ENCODE data around the gene KRTAP10-11.
"Not testable (repeated sequence)": the region's sequence is repeated elsewhere in the genome, so short reads cannot be mapped to it uniquely, and the experiment has no call there.

KRTAP10-11 gene

DNA sequence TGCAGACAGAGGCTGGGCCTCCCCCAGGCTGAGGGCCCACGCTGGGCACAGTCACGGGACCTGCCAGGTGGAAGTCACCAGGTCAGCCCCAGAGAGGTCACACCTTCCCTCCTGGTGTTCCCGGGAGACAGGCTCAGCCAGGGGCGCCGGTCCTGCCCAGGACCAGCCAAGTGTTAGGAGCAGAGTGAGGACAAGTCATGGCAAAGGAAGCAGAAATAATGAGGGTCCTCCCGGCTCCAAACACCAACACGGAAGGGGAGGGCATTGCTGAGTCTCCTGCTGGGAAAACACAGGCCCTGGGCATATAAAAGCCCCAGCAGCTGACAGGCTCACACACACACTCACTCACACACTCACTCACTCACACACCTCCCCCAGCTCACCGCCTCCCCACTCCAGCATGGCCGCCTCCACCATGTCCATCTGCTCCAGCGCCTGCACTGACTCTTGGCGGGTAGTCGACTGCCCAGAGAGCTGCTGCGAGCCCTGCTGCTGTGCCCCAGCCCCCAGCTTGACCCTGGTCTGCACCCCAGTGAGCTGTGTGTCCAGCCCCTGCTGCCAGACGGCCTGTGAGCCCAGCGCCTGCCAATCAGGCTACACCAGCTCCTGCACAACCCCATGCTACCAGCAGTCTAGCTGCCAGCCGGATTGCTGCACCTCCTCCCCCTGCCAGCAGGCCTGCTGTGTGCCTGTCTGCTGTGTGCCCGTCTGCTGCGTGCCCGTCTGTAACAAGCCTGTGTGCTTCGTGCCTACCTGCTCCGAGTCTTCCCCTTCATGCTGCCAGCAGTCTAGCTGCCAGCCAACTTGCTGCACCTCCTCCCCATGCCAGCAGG, 9.0 kb upstream of the KRTAP10-11 start, which contains the start of gene KRTAP10-10:
KRTAP10-10 (plus strand) TSS at position 339 of the 833 bp plus-strand sequence; CDS start at position 401, 62 bp downstream.
- Histone ChIP-seq H3K9me3 (ENCODE audit: control insufficient read depth, insufficient read depth, low read length) (peaks cover 2% of the 10 kb centered on the region; the same call in 1 of the 2 replicates), H3K9me2 (replicated peaks; ENCODE audit: control insufficient read depth, low read length) (no peaks in the 10 kb centered on the region), H3K4me3 (ENCODE audit: low read length) (no peak within 1 kb of the TSS), H4K20me1 (ENCODE audit: control insufficient read depth, insufficient read depth, low read depth, low read length) (no peaks in the 10 kb centered on the region), H3K79me2 (ENCODE audit: control insufficient read depth, low read length) (no peaks in the 10 kb centered on the region), H3K4me1 (ENCODE audit: control insufficient read depth, low read length) (no peaks in the 10 kb centered on the region), H3K36me3 (ENCODE audit: control insufficient read depth, low read length) (no peaks in the 10 kb centered on the region), H3K27ac (ENCODE audit: low read depth, low read length) (no peak within 1 kb of the TSS), H3K27me3 (ENCODE audit: control insufficient read depth, low read length) (no peaks in the 10 kb centered on the region), H3F3A (ENCODE audit: control insufficient read depth, insufficient read depth) (no peaks in the 10 kb centered on the region), H3K4me2 (ENCODE audit: low read length) (no peak within 1 kb of the TSS)
- TF ChIP-seq, protein P1, sequence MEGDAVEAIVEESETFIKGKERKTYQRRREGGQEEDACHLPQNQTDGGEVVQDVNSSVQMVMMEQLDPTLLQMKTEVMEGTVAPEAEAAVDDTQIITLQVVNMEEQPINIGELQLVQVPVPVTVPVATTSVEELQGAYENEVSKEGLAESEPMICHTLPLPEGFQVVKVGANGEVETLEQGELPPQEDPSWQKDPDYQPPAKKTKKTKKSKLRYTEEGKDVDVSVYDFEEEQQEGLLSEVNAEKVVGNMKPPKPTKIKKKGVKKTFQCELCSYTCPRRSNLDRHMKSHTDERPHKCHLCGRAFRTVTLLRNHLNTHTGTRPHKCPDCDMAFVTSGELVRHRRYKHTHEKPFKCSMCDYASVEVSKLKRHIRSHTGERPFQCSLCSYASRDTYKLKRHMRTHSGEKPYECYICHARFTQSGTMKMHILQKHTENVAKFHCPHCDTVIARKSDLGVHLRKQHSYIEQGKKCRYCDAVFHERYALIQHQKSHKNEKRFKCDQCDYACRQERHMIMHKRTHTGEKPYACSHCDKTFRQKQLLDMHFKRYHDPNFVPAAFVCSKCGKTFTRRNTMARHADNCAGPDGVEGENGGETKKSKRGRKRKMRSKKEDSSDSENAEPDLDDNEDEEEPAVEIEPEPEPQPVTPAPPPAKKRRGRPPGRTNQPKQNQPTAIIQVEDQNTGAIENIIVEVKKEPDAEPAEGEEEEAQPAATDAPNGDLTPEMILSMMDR (IDR thresholded peaks at IDR 0.05; ENCODE audit: low read depth, low read length, poor library complexity, severe bottlenecking) = no peak
- no peak for TF ChIP-seq EZH2phosphoT487 (IDR thresholded peaks at IDR 0.05; ENCODE audit: borderline replicate concordance, low read length)

DNA sequence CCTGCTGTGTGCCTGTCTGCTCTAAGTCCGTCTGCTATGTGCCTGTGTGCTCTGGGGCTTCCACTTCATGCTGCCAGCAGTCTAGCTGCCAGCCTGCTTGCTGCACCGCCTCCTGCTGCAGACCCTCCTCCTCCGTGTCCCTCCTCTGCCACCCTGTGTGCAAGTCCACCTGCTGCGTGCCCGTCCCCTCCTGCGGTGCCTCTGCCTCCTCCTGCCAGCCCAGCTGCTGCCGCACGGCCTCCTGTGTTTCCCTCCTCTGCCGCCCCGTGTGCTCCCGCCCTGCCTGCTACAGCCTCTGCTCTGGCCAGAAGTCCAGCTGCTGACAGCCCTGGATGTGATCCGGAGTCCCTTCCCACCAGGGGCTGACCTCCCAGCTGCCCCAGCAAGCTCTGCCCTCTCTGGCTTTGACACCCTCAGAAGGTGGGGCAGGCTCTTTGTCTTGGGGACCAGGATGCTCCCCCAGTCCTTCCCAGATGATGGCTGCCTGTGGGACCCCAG, 8.3 kb upstream of the KRTAP10-11 start:
- H3K4me2 ChIP-seq (ENCODE audit: low read length) = not testable (repeated sequence)

DNA sequence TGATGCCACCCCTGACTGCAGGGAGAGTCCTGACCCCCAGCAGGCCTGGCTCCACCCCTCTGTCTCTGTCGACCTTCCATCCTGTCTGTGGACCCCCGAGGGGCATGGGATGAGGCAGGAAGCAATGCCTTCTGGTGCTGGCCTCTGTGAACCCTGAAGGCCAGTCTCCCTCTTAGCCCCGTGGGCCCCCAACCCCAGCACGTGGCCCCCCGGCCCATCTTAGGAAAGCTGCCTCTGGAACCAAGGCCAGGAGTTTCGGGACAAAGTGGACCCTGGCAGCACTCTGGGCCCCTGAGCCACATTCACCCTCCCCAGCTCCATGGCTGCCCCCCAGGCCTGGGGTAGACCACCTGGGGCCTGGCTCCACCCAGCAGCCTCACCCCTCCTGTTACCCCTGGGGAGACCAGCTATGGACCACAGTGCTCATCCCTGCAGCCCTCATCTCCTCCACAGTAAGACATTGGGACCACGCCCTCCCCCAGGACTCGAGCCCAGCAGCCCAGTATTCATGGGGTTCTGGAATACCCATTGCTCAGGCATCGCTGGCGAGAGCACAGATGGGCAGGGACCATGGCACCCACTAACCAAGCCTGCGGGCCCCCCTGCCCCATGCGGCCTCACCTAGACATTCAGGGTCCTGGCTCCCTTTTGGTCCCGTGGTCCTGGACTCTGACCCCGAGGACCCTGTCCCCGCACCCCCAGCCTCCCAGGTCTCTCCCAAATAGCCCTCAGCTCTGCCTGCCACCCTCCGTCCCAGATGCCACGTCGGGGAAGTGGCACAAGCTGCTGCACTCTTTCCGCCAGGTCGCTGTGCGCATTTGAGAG, 7.5 kb upstream of the KRTAP10-11 start:
- H3K4me2 ChIP-seq (ENCODE audit: low read length); H3K36me3 ChIP-seq (ENCODE audit: control insufficient read depth, low read length); H3F3A ChIP-seq (ENCODE audit: control insufficient read depth, insufficient read depth); H3K4me3 ChIP-seq (ENCODE audit: low read length); H3K9me3 ChIP-seq (ENCODE audit: control insufficient read depth, insufficient read depth, low read length); H4K20me1 ChIP-seq (ENCODE audit: control insufficient read depth, insufficient read depth, low read depth, low read length); H3K27me3 ChIP-seq (ENCODE audit: control insufficient read depth, low read length); H3K79me2 ChIP-seq (ENCODE audit: control insufficient read depth, low read length); H3K9me2 ChIP-seq (replicated peaks; ENCODE audit: control insufficient read depth, low read length); H3K27ac ChIP-seq (ENCODE audit: low read depth, low read length); H3K4me1 ChIP-seq (ENCODE audit: control insufficient read depth, low read length): not testable (repeated sequence)

More for the DNA sequence above, 8.3 kb upstream of the KRTAP10-11 start:
- H3K79me2 ChIP-seq (ENCODE audit: control insufficient read depth, low read length); H3K4me1 ChIP-seq (ENCODE audit: control insufficient read depth, low read length); H3K4me3 ChIP-seq (ENCODE audit: low read length); H4K20me1 ChIP-seq (ENCODE audit: control insufficient read depth, insufficient read depth, low read depth, low read length); H3K9me3 ChIP-seq (ENCODE audit: control insufficient read depth, insufficient read depth, low read length); H3F3A ChIP-seq (ENCODE audit: control insufficient read depth, insufficient read depth); H3K36me3 ChIP-seq (ENCODE audit: control insufficient read depth, low read length); H3K9me2 ChIP-seq (replicated peaks; ENCODE audit: control insufficient read depth, low read length); H3K27ac ChIP-seq (ENCODE audit: low read depth, low read length); H3K27me3 ChIP-seq (ENCODE audit: control insufficient read depth, low read length): not testable (repeated sequence)

DNA sequence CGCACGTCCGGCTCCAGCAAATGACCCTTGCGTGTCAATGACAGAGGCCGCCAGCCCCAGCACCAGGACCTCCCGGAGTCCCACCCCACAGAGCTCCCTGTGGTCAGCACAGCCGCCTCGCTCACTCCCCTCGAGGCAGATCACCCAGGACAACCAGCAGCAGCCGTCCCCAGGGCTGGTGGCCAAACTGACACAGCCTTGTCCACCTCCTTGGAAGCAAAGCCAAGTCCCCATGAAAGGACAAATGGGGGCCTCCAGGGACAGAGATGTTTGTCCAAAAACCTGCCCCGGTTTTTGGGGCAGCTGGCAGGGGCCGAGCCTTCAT, 6.9 kb upstream of the KRTAP10-11 start:
- no peaks in the 10 kb centered on the region for H3F3A ChIP-seq (ENCODE audit: control insufficient read depth, insufficient read depth)
- H3K79me2 ChIP-seq (ENCODE audit: control insufficient read depth, low read length) = no peaks in the 10 kb centered on the region
- H3K9me2 ChIP-seq (replicated peaks; ENCODE audit: control insufficient read depth, low read length) = no peaks in the 10 kb centered on the region
- H3K4me1 ChIP-seq (ENCODE audit: control insufficient read depth, low read length) = no peaks in the 10 kb centered on the region
- no peaks in the 10 kb centered on the region for H3K27me3 ChIP-seq (ENCODE audit: control insufficient read depth, low read length)
- TF ChIP-seq EZH2phosphoT487 (IDR thresholded peaks at IDR 0.05; ENCODE audit: borderline replicate concordance, low read length) = no peak
- TF ChIP-seq, protein P1 (IDR thresholded peaks at IDR 0.05; ENCODE audit: low read depth, low read length, poor library complexity, severe bottlenecking) = no peak
- H3K27ac ChIP-seq (ENCODE audit: low read depth, low read length) = no peak overlapping the region
- no peaks in the 10 kb centered on the region for H3K36me3 ChIP-seq (ENCODE audit: control insufficient read depth, low read length)
- no peak overlapping the region for H3K4me2 ChIP-seq (ENCODE audit: low read length)
- H3K9me3 ChIP-seq (ENCODE audit: control insufficient read depth, insufficient read depth, low read length) = peaks cover 4% of the 10 kb centered on the region; the same call in 1 of the 2 replicates
- no peaks in the 10 kb centered on the region for H4K20me1 ChIP-seq (ENCODE audit: control insufficient read depth, insufficient read depth, low read depth, low read length)
- no peak overlapping the region for H3K4me3 ChIP-seq (ENCODE audit: low read length)
